NCI-H774 (cell line): ENCODE measurements around the gene OSBP2.

Source experiments
- DNase-seq: peaks from one replicate; lab custom pipeline; 2025; lab: John Stamatoyannopoulos, UW

The OSBP2 gene

GRCh38 chr22:30903876-30904460 lies 209.3 kb downstream of the OSBP2 start:
- DNase-seq = no peak

- DNase-seq = no peak
Measured at GRCh38 chr22:30905696-30906341, 211.1 kb downstream of the OSBP2 start.

- DNase-seq = no peak
Measured at GRCh38 chr22:30906411-30906810, 211.7 kb downstream of the OSBP2 start.

DNA sequence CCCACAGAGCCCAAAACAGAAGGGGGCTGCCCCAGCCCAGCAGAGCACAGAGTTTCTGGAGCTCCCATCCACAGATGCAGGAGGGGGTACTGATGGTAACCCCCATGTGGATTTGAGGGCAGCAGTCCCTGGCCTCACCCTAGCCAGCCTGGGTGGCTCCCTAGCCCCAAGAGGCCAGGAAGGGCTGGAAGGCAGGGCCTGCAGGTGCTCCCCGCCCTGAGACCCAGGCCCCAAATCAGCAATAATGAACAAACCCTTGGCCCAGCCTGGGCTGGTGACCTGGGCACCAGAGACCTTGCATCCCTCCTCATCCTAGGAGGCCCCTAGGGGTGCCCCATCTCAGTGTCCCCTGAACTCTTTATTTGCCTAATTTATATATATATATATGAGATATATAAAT lies 212.3 kb downstream of the OSBP2 start:
- DNase-seq = no peak

- DNase-seq = no peak
Measured at GRCh38 chr22:30908051-30908461, 213.4 kb downstream of the OSBP2 start.

DNA sequence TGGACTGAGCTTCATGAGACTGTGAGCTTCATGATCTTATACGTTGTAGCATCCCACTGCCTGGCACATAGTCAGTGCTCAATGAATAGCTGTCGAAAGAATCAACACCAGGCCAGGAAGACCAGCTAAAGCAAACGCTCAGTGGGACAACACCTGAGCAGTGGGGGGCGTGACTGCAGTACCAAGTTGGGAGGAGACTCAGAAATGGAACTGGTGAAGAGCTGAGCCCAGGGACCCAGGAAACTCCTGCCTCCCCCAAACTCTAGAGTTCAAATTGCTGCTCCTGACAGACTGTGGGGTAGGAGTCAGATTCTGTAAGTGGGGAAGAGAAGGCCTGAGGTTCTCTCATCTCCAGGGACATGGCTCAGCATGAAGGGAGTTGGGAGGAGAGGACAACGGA lies 214.6 kb downstream of the OSBP2 start:
- no peak for DNase-seq

- DNase-seq = peak; percentile 3
Measured at GRCh38 chr22:30910358-30910757, 215.7 kb downstream of the OSBP2 start.

GRCh38 chr22:30918761-30919160 lies 224.1 kb downstream of the OSBP2 start:
- no peak for DNase-seq

DNA sequence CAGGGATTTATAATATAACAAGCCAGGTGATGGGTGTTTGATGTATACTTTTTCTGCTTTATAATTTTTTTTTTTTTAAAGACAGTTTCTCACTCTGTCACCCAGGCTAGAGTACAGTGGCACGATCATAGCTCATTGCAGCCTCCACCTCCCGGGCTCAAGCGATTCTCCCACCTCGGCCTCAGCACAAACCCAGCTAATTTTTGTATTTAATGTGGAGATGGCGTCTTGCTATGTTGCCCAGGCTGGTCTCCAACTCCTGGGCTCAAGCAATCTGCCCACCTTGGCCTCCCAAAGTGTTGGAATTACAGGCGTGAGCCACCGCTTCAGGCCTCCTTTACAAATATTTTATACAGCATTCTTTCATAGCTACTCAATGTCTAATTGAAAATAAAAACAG lies 225.3 kb downstream of the OSBP2 start:
- no peak for DNase-seq

DNA sequence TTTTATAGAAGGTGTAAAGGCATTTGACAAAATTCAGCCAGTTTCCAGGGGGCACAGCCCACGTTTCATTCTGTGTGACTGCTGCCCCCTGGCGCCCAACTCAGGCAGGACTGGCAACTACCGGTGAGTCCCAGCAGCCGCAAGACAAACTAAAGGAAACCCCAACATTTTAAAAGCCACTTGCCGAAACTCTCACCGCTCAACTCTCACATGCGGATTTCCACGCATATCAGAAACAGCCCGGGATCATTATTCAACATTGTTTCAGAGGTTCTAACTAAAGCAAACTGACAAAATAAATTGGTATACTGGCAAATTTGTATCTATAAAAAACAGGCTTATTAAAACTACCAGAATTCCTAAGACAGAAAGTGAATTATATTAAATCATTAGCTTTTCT lies 225.7 kb downstream of the OSBP2 start:
- peak; percentile 1 for DNase-seq

GRCh38 chr22:30921108-30921507 lies 226.4 kb downstream of the OSBP2 start:
- no peak for DNase-seq

GRCh38 chr22:30922151-30922611 lies 227.5 kb downstream of the OSBP2 start:
- DNase-seq = no peak

- no peak for DNase-seq
Measured at GRCh38 chr22:30923168-30923900, 228.7 kb downstream of the OSBP2 start.

DNA sequence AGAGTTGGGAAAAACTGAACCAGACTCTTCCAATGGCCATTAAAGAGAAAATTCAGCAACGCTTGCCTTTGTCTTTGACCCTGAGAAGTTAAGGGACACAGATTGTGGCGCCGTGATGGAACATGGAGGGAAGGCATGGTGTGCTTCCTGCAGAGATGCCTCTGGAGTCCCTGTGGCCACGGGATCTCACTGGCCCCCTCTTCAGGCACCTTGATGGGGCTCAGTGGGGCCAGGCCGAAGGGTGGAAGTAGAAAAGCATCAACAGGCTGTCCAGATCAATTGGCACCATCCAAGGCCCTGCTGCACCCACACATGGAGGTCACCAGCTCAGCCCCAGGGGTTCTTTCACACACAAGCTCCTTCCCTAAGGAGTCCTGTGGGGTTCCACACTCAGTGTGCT lies 231.0 kb downstream of the OSBP2 start:
- DNase-seq = no peak

DNA sequence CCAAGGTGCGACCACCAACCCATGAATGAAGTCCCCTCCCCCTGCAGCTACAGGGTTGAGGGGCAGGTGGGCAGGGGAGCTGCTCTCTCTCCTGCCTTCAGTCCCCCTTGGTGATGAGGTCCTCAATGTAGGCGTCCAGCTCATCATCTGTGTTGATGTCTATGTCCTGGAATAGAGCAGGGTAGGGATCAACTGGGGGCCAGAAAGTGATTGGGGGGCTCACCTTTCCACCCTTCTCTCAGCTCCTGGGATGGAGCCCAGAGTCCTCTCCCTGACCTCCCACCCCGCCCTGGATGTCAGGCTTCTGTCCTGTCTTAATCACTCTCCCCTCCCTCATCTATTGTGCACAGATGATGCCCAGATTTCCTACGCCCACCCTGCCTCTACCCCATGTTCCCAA lies 232.0 kb downstream of the OSBP2 start:
- DNase-seq = no peak

DNA sequence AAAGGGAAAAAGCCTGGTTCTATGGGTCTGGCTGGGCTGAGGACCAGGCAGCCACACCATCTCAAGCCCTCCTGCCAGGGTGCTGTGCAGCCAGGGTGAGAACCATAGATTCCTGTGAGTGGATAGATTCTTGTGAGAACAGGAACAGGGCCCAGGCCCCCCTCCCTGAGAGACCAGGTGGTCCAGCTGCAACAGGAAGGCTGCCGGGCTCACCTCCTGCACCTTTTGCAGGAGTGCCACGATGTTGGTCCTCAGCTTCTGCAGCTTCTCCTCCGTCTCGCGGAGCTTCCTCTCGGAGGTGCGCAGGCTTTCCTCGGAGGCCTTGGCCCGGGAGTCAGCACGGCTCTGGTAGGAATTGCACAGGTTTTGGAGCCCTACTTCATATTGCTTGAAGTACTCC lies 233.1 kb downstream of the OSBP2 start:
- DNase-seq = no peak

- no peak for DNase-seq
Measured at GRCh38 chr22:30928401-30928800, 233.7 kb downstream of the OSBP2 start.

DNA sequence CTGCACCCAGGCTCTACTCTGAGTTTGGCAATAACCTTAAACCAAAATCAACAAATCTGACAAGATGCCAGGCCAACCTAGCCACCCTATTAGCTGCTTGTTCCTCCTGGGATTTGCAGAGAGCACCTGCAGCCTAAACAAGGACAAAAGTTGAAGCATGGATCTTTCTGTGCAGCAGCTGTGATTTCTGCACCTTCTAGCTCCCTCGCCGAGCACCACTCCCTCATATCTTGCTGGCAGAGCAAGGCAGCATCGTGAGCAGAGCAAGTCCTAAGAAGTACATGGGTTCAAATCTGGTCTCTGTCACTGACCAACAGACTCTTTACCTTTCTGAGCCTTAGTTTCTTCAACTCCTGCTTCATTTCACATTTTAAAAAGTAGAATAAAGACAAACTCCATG lies 235.6 kb downstream of the OSBP2 start:
- DNase-seq = no peak

DNA sequence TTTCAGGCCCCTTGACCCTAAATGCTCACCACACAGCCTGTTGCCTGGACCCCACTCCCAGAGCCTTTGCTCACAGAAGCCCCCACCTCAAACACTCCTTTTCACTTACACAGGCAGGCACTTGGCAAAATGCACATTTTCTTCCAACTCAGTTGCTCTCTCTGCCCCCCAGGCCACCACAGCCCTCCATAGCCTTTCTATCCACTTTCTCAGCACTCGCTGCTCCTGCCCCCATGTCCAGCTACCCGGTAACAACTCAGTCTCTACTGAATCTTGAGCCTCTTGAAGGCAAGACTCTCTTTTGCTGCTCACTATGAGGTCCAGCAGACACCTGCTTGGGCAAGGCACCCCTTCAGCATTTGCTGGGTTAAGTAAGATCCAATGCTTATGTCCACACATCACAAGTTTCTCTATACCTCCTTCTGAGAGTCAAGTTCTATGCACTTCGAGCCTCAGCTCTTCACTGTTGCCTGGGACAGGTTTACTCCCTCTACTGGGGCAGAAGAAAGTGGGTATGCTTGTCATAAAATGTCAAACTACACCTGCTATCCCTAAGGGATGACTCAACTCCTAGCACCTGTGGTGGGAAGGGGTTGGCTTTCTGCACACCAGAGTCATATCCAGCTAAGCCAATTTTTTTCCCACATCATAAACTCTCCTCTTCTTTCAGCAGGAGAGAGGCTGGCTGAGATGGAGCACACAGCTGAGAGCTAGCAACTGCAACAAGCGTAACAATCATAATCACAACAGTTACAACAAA lies 237.0 kb downstream of the OSBP2 start:
- no peak for DNase-seq

DNA sequence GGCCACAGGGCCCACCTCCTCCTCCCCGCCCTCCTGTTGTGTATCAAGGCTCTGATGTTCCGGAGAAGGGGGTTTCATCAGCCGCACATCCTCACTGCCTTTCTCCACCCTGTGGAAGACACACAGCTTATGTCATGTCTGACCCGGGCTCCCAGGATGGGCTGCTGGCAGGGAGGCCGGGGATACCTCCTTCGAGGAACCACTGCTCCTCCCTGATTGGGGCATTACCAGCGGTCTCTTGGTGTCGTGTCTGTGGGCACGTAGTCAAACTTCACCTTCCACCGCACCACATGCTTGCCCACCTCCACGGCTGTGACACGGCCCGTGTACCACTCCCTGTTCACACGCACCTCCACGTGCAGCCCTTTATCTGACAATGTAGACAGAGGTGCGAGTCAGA lies 238.0 kb downstream of the OSBP2 start:
- DNase-seq = no peak

- DNase-seq = no peak
Measured at GRCh38 chr22:30933457-30933856, 238.8 kb downstream of the OSBP2 start.

DNA sequence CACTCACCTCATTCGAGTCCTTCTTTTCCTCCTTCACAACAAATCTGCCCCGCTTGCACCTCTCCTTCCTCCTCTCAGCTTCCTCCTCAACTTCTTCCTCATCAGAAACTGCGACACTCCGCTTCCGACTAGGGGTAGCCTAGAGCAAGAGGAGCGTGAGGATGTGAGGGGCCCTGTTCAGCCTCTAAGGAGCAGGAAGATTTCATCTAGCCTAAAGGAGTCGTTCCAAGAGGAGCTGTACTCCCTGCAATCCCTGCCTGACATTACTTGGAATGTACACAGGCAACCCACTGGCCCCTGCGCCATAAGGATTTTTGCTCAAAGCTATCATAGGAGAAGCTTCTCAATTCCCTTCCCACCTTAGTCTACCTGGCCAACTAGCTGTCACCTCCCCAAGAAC lies 239.4 kb downstream of the OSBP2 start:
- no peak for DNase-seq
